B cell (primary cell): ENCODE results near the gene CNPY3. TPM values are rescaled to one million over a fixed set of nuclear protein-coding genes. Genes with fewer than 3 reads are reported as not detected.

Experiments used
- ATAC-seq: fragments of 200-7000 bp; cut with Tn5 transposase; one replicate; pipeline ENCODE4 v1.10.0; 2021; ENCODE audit warnings: low read depth, mild to moderate bottlenecking, moderate number of reproducible peaks, moderate library complexity
- CTCF ChIA-PET: fragments of 350-600 bp; sonication (Branson Sonifier 250); formaldehyde crosslinking; loops from one replicate; lab custom pipeline; 2021; ENCODE audit warnings: antibody characterized with exemption, inconsistent platforms; lab: Charles Lee
- POLR2A ChIA-PET: fragments of 350-600 bp; sonication (Branson Sonifier 250); formaldehyde crosslinking; loops from one replicate; lab custom pipeline; 2021; ENCODE audit warnings: antibody characterized with exemption; lab: Charles Lee
- DNase-seq: peaks from one replicate; pipeline ENCODE4 v3.0.0; 2013
- H2AFZ ChIP-seq: 2 replicates; pipeline ENCODE4 v1.6.1; 2012; ENCODE audit warnings: mild to moderate bottlenecking, low read depth, low read length; ENCODE audit not compliant: insufficient read depth, poor library complexity, severe bottlenecking
- H3K27ac ChIP-seq, 2 donors: 1 replicate in 1 of 2; 2 replicates in 1 of 2; pipeline ENCODE4 v1.5.1; 2012 to 2013; ENCODE audit warnings: low read length in 2 of 2, mild to moderate bottlenecking in 2 of 2, moderate library complexity in 1 of 2
- H3K27me3 ChIP-seq, 4 experiments: fragments of 200-600 bp in 1 of 4; sonication (generic) in 1 of 4; replicated peaks in 1 of 4; 1 replicate in 2 of 4; 2 replicates in 2 of 4; pipeline versions ENCODE4 v1.6.1 to v1.7.0; 2013 to 2016; ENCODE audit warnings: low read length in 3 of 4, mild to moderate bottlenecking in 2 of 4, mixed read lengths in 1 of 4, moderate library complexity in 1 of 4; ENCODE audit not compliant: insufficient read depth in 4 of 4, control insufficient read depth in 3 of 4; ENCODE audit errors: control extremely low read depth in 1 of 4
- H3K36me3 ChIP-seq, 2 experiments: replicated peaks in 1 of 2; 1 replicate in 1 of 2; 2 replicates in 1 of 2; pipeline versions ENCODE4 v1.6.1 to v1.7.1; 2013; ENCODE audit warnings: low read length in 1 of 2; ENCODE audit not compliant: insufficient read depth in 2 of 2, control insufficient read depth in 1 of 2; ENCODE audit errors: control extremely low read depth in 1 of 2, extremely low read depth in 1 of 2
- H3K4me1 ChIP-seq, 2 donors: fragments of 200-600 bp in 1 of 2; sonication (generic) in 1 of 2; 1 replicate in 1 of 2; 2 replicates in 1 of 2; pipeline versions ENCODE4 v1.5.1 to v1.6.1; 2013 to 2017; ENCODE audit warnings: low read length in 2 of 2; ENCODE audit not compliant: control insufficient read depth in 2 of 2, insufficient read depth in 2 of 2
- H3K4me2 ChIP-seq: replicated peaks from 2 replicates; pipeline ENCODE3; 2012; ENCODE audit warnings: mild to moderate bottlenecking, low read depth, low read length; ENCODE audit not compliant: poor library complexity, severe bottlenecking
- H3K4me3 ChIP-seq, 5 experiments: fragments of 200-600 bp in 1 of 5; sonication (generic) in 1 of 5; 1 replicate in 3 of 5; 2 replicates in 2 of 5; pipeline versions ENCODE4 v1.5.1 to v1.7.0; 2011 to 2016; ENCODE audit warnings: low read length in 4 of 5, mild to moderate bottlenecking in 4 of 5, low read depth in 2 of 5, control low read depth in 1 of 5, moderate library complexity in 1 of 5; ENCODE audit not compliant: insufficient read depth in 1 of 5; ENCODE audit errors: control extremely low read depth in 1 of 5, extremely low read depth in 1 of 5
- H3K79me2 ChIP-seq: fragments of 200-600 bp; sonication (generic); one replicate; pipeline ENCODE4 v1.6.0; 2016; ENCODE audit warnings: low read length; ENCODE audit not compliant: control insufficient read depth, insufficient read depth
- H3K9ac ChIP-seq: fragments of 200-600 bp; sonication (generic); 2 replicates; pipeline ENCODE4 v1.6.1; 2017; ENCODE audit warnings: mild to moderate bottlenecking, low read length, moderate library complexity
- H3K9me3 ChIP-seq, 3 donors: one replicate each; pipeline versions ENCODE4 v1.6.1 to v1.7.1; 2013; ENCODE audit warnings: low read length in 2 of 3; ENCODE audit not compliant: control insufficient read depth in 2 of 3, insufficient read depth in 1 of 3; ENCODE audit errors: control extremely low read depth in 1 of 3
- H4K20me1 ChIP-seq: 2 replicates; pipeline ENCODE4 v1.6.0; 2012; ENCODE audit warnings: mild to moderate bottlenecking, low read length; ENCODE audit not compliant: insufficient read depth, control insufficient read depth, poor library complexity, severe bottlenecking
- H3K27ac Mint-ChIP-seq: one replicate; pipeline ENCODE4 v1.8.0; 2021; ENCODE audit warnings: mixed read lengths
- H3K27me3 Mint-ChIP-seq: one replicate; pipeline ENCODE4 v1.8.0; 2021; ENCODE audit warnings: mixed read lengths
- H3K4me1 Mint-ChIP-seq: one replicate; pipeline ENCODE4 v1.8.0; 2021; ENCODE audit warnings: mixed read lengths
- H3K4me3 Mint-ChIP-seq: one replicate; pipeline ENCODE4 v1.8.0; 2021; ENCODE audit warnings: mixed read lengths
- H3K9me3 Mint-ChIP-seq: one replicate; pipeline ENCODE4 v1.8.0; 2022; ENCODE audit warnings: mixed read lengths; ENCODE audit not compliant: insufficient read depth
- EZH2 ChIP-seq: IDR thresholded peaks from 2 replicates; pipeline ENCODE4 v1.6.1; 2012; ENCODE audit warnings: borderline replicate concordance, low read depth, mild to moderate bottlenecking, moderate library complexity, low read length; ENCODE audit not compliant: insufficient read depth, poor library complexity, severe bottlenecking
- WGBS: methylation state at CpG from one replicate; pipeline ENCODE4 v1.1.5; 2013; ENCODE audit warnings: missing lambda C conversion rate; ENCODE audit not compliant: insufficient coverage; 5-methylcytosine and 5-hydroxymethylcytosine counted together
- intact Hi-C: fragments of 100-400 bp; cut with micrococcal nuclease; formaldehyde crosslinking; loops from one replicate; pipeline ENCODE4 v1.10.0; 2022
- polyA plus RNA-seq: library from polyadenylated mRNA; depleted of rRNA; stranded (reverse); fragments of >200 nt; gene quantifications from 2 replicates; pipeline ENCODE4 v1.2.3, GENCODE V29; 2012
- total RNA-seq, 2 donors: library from RNA; stranded (reverse); fragments of 120-200 nt in 1 of 2; gene quantifications; 1 replicate in 1 of 2; 2 replicates in 1 of 2; pipeline versions ENCODE4 v1.2.3 to v1.2.4, GENCODE V29; 2013 to 2022
- TF ChIP-seq, protein P1 (sequence below): fragments of 200-600 bp; IDR thresholded peaks from one replicate; pipeline ENCODE4 v1.8.0; 2022; ENCODE audit warnings: antibody characterized with exemption, mild to moderate bottlenecking

Gene CNPY3
- total and polyA plus RNA-seq, 2 donors (not counting 1 experiment from before 2014, with no cell fraction given): 123 to 163 TPM

DNA sequence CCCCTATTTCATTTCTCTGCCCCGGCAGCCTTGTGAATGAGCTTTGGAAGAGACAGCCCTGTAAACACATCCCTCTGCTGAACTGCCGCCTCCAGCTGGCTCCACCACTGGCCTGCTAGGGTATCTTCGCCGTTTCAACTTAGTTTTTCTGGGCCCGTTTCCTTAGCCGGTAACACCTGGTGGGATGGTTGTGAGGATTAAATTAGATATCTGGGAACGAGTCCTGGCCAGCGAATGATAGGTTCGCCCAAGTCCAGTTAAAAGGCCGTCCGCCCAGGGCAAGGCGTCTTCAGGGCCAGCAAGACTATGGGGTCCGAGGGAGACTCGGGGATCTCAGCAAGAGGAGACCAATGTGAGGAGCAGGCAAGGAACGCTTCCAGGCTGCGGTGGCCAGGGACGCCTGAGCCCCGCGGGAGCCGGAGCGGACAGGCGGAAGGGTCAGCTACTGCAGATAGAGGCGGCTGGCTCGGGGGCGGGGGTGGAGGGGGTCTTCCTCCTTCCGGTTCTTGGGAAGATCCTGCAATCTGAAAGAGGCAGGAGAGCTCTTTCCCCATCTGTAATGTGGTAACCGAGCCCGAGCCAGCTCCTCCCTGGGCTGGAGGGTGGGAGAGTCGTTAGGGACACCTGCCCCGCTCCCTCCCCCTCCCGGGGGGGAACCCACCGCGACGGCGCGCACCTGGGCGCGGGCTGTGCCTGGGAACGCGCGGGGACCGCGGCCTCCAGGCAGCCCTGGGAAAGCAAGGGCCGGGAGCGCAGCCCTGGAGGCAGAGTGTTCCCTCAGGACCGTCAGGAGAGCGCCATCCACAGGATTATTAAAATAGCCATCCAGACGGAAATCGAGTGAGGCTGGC lies 17.9 kb upstream of the CNPY3 start:
- Histone ChIP-seq H3K9me3 (peaks cover 0 to 5% (median 0%) of the 10 kb centered on the region in 3 donors), H3K79me2 (no peaks in the 10 kb centered on the region), H3K36me3 (no peaks in the 10 kb centered on the region), H3K4me1 (peaks cover 3 to 17% of the 10 kb centered on the region in 2 donors), H3K27me3 (peaks cover 0 to 10% (median 1%) of the 10 kb centered on the region in 4 experiments), H3K4me2 (peak overlapping the region; percentile 58), H3K4me3 (peak overlapping the region in 2 of 5 experiments; percentile 14 to 28), H2AFZ (peak overlapping the region; percentile 58), H3K27ac (no peak overlapping the region), H4K20me1 (no peaks in the 10 kb centered on the region), H3K9ac (peak overlapping the region; percentile 23)
- intact Hi-C loops: no loop called here
- DNase-seq: no peak
- Mint-ChIP-seq H3K4me3 (peak overlapping the region; percentile 77), H3K9me3 (no peaks in the 10 kb centered on the region), H3K4me1 (peaks cover 6% of the 10 kb centered on the region), H3K27me3 (peaks cover 6% of the 10 kb centered on the region), H3K27ac (no peak overlapping the region)
- POLR2A ChIA-PET: interaction anchor here (0.7 kb wide), 1 partner anchor 185 kb away, joined by 3 read pairs; no protein-coding TSS in a partner anchor
- TF ChIP-seq, protein P1, sequence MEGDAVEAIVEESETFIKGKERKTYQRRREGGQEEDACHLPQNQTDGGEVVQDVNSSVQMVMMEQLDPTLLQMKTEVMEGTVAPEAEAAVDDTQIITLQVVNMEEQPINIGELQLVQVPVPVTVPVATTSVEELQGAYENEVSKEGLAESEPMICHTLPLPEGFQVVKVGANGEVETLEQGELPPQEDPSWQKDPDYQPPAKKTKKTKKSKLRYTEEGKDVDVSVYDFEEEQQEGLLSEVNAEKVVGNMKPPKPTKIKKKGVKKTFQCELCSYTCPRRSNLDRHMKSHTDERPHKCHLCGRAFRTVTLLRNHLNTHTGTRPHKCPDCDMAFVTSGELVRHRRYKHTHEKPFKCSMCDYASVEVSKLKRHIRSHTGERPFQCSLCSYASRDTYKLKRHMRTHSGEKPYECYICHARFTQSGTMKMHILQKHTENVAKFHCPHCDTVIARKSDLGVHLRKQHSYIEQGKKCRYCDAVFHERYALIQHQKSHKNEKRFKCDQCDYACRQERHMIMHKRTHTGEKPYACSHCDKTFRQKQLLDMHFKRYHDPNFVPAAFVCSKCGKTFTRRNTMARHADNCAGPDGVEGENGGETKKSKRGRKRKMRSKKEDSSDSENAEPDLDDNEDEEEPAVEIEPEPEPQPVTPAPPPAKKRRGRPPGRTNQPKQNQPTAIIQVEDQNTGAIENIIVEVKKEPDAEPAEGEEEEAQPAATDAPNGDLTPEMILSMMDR: no peak
- TF ChIP-seq EZH2: no peak
- CTCF ChIA-PET: interaction anchor here (0.8 kb wide), 1 partner anchor 12 kb away, joined by 3 read pairs; no protein-coding TSS in a partner anchor
- ATAC-seq: no peak
- 38% methylated on average over 42 of the region's 49 CpGs for WGBS

GRCh38 chr6:42914546-42914945 lies 14.7 kb upstream of the CNPY3 start:
- no peaks in the 10 kb centered on the region for H3K9me3 Mint-ChIP-seq
- H2AFZ ChIP-seq: no peak overlapping the region
- peaks cover 6% of the 10 kb centered on the region for H3K4me1 Mint-ChIP-seq
- TF ChIP-seq, protein P1: no peak
- TF ChIP-seq EZH2: no peak
- H3K9me3 ChIP-seq: peaks cover 0 to 5% (median 0%) of the 10 kb centered on the region in 3 donors
- no peak overlapping the region for H3K4me3 ChIP-seq
- H3K4me3 Mint-ChIP-seq: no peak overlapping the region
- CTCF ChIA-PET: interaction anchor here (0.7 to 1.2 kb wide), 4 partner anchors 18 to 94 kb away, joined by 3 to 6 read pairs (median 3); no protein-coding TSS in a partner anchor
- H3K27ac Mint-ChIP-seq: no peak overlapping the region
- H4K20me1 ChIP-seq: no peaks in the 10 kb centered on the region
- WGBS: 93% methylated on average over 3 of the region's 4 CpGs
- no peaks in the 10 kb centered on the region for H3K79me2 ChIP-seq
- no peak overlapping the region for H3K27ac ChIP-seq
- ATAC-seq (no peak), DNase-seq (no peak)
- peaks cover 0 to 10% (median 1%) of the 10 kb centered on the region in 4 experiments for H3K27me3 ChIP-seq
- no peak overlapping the region for H3K4me2 ChIP-seq
- H3K4me1 ChIP-seq: peaks cover 3 to 17% of the 10 kb centered on the region in 2 donors
- no peaks in the 10 kb centered on the region for H3K36me3 ChIP-seq
- no peak overlapping the region for H3K9ac ChIP-seq
- POLR2A ChIA-PET: interaction anchor here (0.7 to 1.1 kb wide), 2 partner anchors 15 to 253 kb away, joined by 5 read pairs; partner anchors contain the start of gene CNPY3
- intact Hi-C loops: no loop called here
- peaks cover 6% of the 10 kb centered on the region for H3K27me3 Mint-ChIP-seq
